ENCODE data around the gene BRAF. TPM values are rescaled to one million over a fixed set of nuclear protein-coding genes. Genes with fewer than 3 reads are reported as not detected.
"Not testable (repeated sequence)": the region's sequence is repeated elsewhere in the genome, so short reads cannot be mapped to it uniquely, and the experiment has no call there.

The BRAF gene
- total and polyA plus RNA-seq, 2 donors (not counting 3 experiments of a cell fraction or from before 2014, with no cell fraction given): 6.6 to 26.2 TPM

- H3K27ac ChIP-seq (ENCODE audit: insufficient read depth, low read depth, low read length); FAIRE-seq; H3K4me2 ChIP-seq (ENCODE audit: insufficient read depth, low read length); DNase-seq (ENCODE audit: low read depth, low spot score); POLR2A ChIA-PET; H3K4me1 ChIP-seq (ENCODE audit: control insufficient read depth, extremely low read depth, insufficient read depth, low read length); H3K79me2 ChIP-seq (ENCODE audit: control insufficient read depth, insufficient read depth, low read length); H2AFZ ChIP-seq (ENCODE audit: low read depth, low read length); H3K9me1 ChIP-seq (replicated peaks; ENCODE audit: control insufficient read depth, extremely low read depth, insufficient read depth, low read length); H3K9me3 ChIP-seq (replicated peaks; ENCODE audit: control insufficient read depth, insufficient read depth, low read length); intact Hi-C loops (cut with micrococcal nuclease); H3K9ac ChIP-seq (replicated peaks; ENCODE audit: extremely low read depth, insufficient read depth, low read length); H3K27me3 ChIP-seq (ENCODE audit: control insufficient read depth in 2 of 2, insufficient read depth in 2 of 2, low read length in 2 of 2); H3K4me3 ChIP-seq (replicated peaks in 1 of 3; ENCODE audit: insufficient read depth in 1 of 3, low read depth in 1 of 3, low read length in 3 of 3); H4K20me1 ChIP-seq (replicated peaks; ENCODE audit: control insufficient read depth, extremely low read depth, insufficient read depth, low read length); BruUV-seq (replicated peaks); dilution Hi-C loops (cut with MboI; ENCODE audit: extremely low pct_ligation_motif_present, low sequenced_read_pairs): not testable (repeated sequence)
- peaks cover 6 to 12% of the 10 kb centered on the region in 2 experiments for H3K36me3 ChIP-seq (ENCODE audit: control insufficient read depth in 2 of 2, extremely low read depth in 1 of 2, insufficient read depth in 2 of 2, low read length in 2 of 2)
- CTCF ChIA-PET: interaction anchor here (0.9 kb wide), 1 partner anchor 18 kb away, joined by 3 read pairs; no protein-coding TSS in a partner anchor
These were observed 216.0 kb downstream of the BRAF start for GRCh38 chr7:140708764-140709163.

- Histone ChIP-seq H3K4me2 (ENCODE audit: insufficient read depth, low read length) (no peak overlapping the region), H3K9me3 (replicated peaks; ENCODE audit: control insufficient read depth, insufficient read depth, low read length) (no peaks in the 10 kb centered on the region), H3K9ac (replicated peaks; ENCODE audit: extremely low read depth, insufficient read depth, low read length) (no peak overlapping the region), H3K4me1 (ENCODE audit: control insufficient read depth, extremely low read depth, insufficient read depth, low read length) (no peaks in the 10 kb centered on the region), H3K9me1 (replicated peaks; ENCODE audit: control insufficient read depth, extremely low read depth, insufficient read depth, low read length) (peaks cover 5% of the 10 kb centered on the region), H3K27ac (ENCODE audit: insufficient read depth, low read depth, low read length) (no peak overlapping the region), H2AFZ (ENCODE audit: low read depth, low read length) (no peak overlapping the region), H4K20me1 (replicated peaks; ENCODE audit: control insufficient read depth, extremely low read depth, insufficient read depth, low read length) (no peaks in the 10 kb centered on the region), H3K79me2 (ENCODE audit: control insufficient read depth, insufficient read depth, low read length) (peaks cover 8% of the 10 kb centered on the region), H3K36me3 (ENCODE audit: control insufficient read depth in 2 of 2, extremely low read depth in 1 of 2, insufficient read depth in 2 of 2, low read length in 2 of 2) (peaks cover 6 to 12% of the 10 kb centered on the region in 2 experiments), H3K4me3 (replicated peaks in 1 of 3; ENCODE audit: insufficient read depth in 1 of 3, low read depth in 1 of 3, low read length in 3 of 3) (no peak overlapping the region), H3K27me3 (ENCODE audit: control insufficient read depth in 2 of 2, insufficient read depth in 2 of 2, low read length in 2 of 2) (no peaks in the 10 kb centered on the region)
- DNase-seq (ENCODE audit: low read depth, low spot score) (no peak), FAIRE-seq (no peak)
- ChIA-PET CTCF (no interaction called here), POLR2A (no interaction called here)
- intact Hi-C loops (cut with micrococcal nuclease): no loop called here
- TF ChIP-seq MAX (IDR thresholded peaks at IDR 0.05; ENCODE audit: insufficient read depth, insufficient read length): no peak
- TF ChIP-seq JUN (IDR thresholded peaks at IDR 0.05; ENCODE audit: borderline replicate concordance, insufficient read depth, insufficient read length, low read depth): no peak
- no peak for TF ChIP-seq FOS (IDR thresholded peaks at IDR 0.05; ENCODE audit: borderline replicate concordance, insufficient read depth, low read length)
- no peak for TF ChIP-seq POLR2A (IDR thresholded peaks at IDR 0.05; ENCODE audit: low read depth, low read length)
- TF ChIP-seq EZH2 (IDR thresholded peaks at IDR 0.05; ENCODE audit: borderline replicate concordance, low read depth, low read length, severe bottlenecking): no peak
- no peak for TF ChIP-seq GATA2 (IDR thresholded peaks at IDR 0.05; ENCODE audit: insufficient read depth, insufficient read length, low read depth, low read length)
- no peak for TF ChIP-seq POLR2AphosphoS5 (IDR thresholded peaks at IDR 0.05; ENCODE audit: insufficient read depth, low read depth, low read length)
- no peak for TF ChIP-seq MYC (IDR thresholded peaks at IDR 0.05; ENCODE audit: low read depth, low read length)
- no peak for TF ChIP-seq CTCF (IDR thresholded peaks at IDR 0.05; ENCODE audit: extremely low read depth in 1 of 2, insufficient read depth in 1 of 2, low read depth in 1 of 2, low read length in 2 of 2)
- dilution Hi-C loops (cut with MboI; ENCODE audit: extremely low pct_ligation_motif_present, low sequenced_read_pairs): no loop called here
- BruUV-seq (replicated peaks): no TSS peak
These were observed 217.6 kb downstream of the BRAF start for GRCh38 chr7:140707132-140707531.

All from endothelial cell of umbilical vein (primary cell).